ENCODE data around the gene GNG11.

The GNG11 gene

DNA sequence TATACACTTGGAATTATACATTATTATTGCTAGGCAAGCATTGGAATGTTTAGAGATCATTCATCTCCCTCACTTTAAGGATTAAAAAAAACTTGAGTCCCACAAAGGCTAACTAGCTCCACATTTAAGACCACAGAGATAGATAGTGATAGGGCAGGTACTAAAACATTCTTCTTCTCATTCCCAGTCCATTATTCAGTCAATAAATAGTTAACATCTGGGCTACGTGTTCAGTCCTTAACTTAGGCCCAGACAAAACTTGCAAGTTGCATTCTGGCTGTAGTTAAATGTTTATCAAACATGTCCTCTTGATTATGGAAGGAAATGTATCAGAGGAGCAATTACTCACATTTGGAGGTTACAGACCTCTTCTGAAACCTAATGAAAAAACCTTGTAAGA lies 2.4 kb downstream of the GNG11 start:
- Histone ChIP-seq H3K27ac (ENCODE audit: low read depth, low read length) (no peak overlapping the region), H3K9me3 (ENCODE audit: control insufficient read depth in 1 of 2, low read length in 2 of 2) (no peaks in the 10 kb centered on the region), H3K9ac (ENCODE audit: low read depth in 1 of 2, low read length in 2 of 2) (peak overlapping the region in 1 of 2 donors; percentile 7), H3K4me1 (ENCODE audit: control insufficient read depth in 1 of 2, insufficient read depth in 2 of 2, low read length in 2 of 2) (peaks cover 0 to 3% of the 10 kb centered on the region in 2 donors), H3K27me3 (ENCODE audit: control insufficient read depth in 1 of 2, insufficient read depth in 2 of 2, low read length in 2 of 2) (peaks cover 10 to 17% of the 10 kb centered on the region in 2 donors), H3K4me3 (ENCODE audit: low read depth in 1 of 2, low read length in 2 of 2) (peak overlapping the region; percentile 38 to 64), H3K36me3 (ENCODE audit: control insufficient read depth in 1 of 2, insufficient read depth in 2 of 2, low read length in 2 of 2) (no peaks in the 10 kb centered on the region)

DNA sequence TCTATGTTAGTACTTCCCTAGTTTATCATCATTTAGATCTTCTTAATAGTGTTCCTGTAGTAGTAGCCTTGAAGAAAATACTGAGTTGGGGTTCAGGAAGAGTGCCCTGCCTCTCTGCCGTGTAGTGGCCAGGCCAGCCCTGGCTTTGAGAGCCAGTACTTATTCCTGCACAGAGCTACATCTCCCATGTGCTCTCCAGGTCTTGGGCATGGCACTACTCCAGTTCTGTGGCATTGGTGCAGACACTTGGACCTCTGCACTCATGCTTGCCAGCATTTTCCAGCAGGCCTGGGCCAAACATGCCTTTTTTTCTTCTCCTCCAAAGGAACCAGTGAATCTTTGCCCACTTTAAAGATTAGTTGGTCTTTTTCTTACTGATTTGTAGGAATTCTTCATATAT lies 5.3 kb downstream of the GNG11 start:
- Histone ChIP-seq H3K4me3 (ENCODE audit: low read depth in 1 of 2, low read length in 2 of 2) (no peak overlapping the region), H3K9me3 (ENCODE audit: control insufficient read depth in 1 of 2, low read length in 2 of 2) (no peaks in the 10 kb centered on the region), H3K9ac (ENCODE audit: low read depth in 1 of 2, low read length in 2 of 2) (no peak overlapping the region), H3K27me3 (ENCODE audit: control insufficient read depth in 1 of 2, insufficient read depth in 2 of 2, low read length in 2 of 2) (peaks cover under 1 to 6% of the 10 kb centered on the region in 2 donors), H3K4me1 (ENCODE audit: control insufficient read depth in 1 of 2, insufficient read depth in 2 of 2, low read length in 2 of 2) (peaks cover 0 to 3% of the 10 kb centered on the region in 2 donors), H3K36me3 (ENCODE audit: control insufficient read depth in 1 of 2, insufficient read depth in 2 of 2, low read length in 2 of 2) (no peaks in the 10 kb centered on the region), H3K27ac (ENCODE audit: low read depth, low read length) (no peak overlapping the region)

DNA sequence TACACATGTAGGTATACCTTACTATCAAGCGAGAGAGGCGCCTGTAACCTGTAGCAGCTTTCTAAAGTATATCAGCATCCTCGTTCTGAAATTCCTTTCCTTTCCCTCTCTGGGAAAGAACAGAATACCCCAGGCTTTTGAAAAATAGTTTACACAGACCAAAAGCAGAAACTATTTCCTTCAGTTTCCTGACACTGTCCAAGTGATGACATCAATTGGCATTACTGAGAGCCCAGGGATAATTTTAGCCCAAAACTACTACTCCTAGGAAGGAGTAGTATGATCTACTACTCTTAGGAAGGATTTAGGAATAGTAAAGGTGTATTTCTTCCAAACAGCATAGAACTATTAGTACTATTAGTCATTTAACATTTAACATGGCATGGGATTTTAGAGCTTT lies 6.0 kb downstream of the GNG11 start:
- Histone ChIP-seq H3K4me1 (ENCODE audit: control insufficient read depth in 1 of 2, insufficient read depth in 2 of 2, low read length in 2 of 2) (no peaks in the 10 kb centered on the region), H3K4me3 (ENCODE audit: low read depth in 1 of 2, low read length in 2 of 2) (no peak overlapping the region), H3K27ac (ENCODE audit: low read depth, low read length) (no peak overlapping the region), H3K27me3 (ENCODE audit: control insufficient read depth in 1 of 2, insufficient read depth in 2 of 2, low read length in 2 of 2) (no peaks in the 10 kb centered on the region), H3K9ac (ENCODE audit: low read depth in 1 of 2, low read length in 2 of 2) (no peak overlapping the region), H3K36me3 (ENCODE audit: control insufficient read depth in 1 of 2, insufficient read depth in 2 of 2, low read length in 2 of 2) (no peaks in the 10 kb centered on the region), H3K9me3 (ENCODE audit: control insufficient read depth in 1 of 2, low read length in 2 of 2) (no peaks in the 10 kb centered on the region)

DNA sequence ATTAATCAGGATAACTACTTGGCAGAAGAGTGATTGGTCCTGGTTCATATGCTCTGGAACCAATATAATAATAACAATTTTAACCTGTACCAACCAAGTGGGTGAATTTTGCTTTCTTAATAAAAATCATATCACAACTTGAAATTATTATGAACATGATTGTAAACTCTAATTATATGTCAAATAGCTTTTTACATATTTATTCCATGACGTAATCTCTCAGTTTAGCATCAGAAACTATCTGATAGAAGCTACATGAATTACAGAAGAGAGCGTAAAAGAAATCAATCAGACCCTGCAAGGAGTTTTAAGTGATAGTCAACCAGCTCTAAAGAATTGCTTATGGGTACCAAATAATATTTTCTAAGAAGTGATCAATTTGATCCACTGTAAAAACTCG lies 10.1 kb downstream of the GNG11 start:
- Histone ChIP-seq H3K4me3 (ENCODE audit: low read depth in 1 of 2, low read length in 2 of 2) (no peak overlapping the region), H3K36me3 (ENCODE audit: control insufficient read depth in 1 of 2, insufficient read depth in 2 of 2, low read length in 2 of 2) (no peaks in the 10 kb centered on the region), H3K9me3 (ENCODE audit: control insufficient read depth in 1 of 2, low read length in 2 of 2) (no peaks in the 10 kb centered on the region), H3K4me1 (ENCODE audit: control insufficient read depth in 1 of 2, insufficient read depth in 2 of 2, low read length in 2 of 2) (no peaks in the 10 kb centered on the region), H3K9ac (ENCODE audit: low read depth in 1 of 2, low read length in 2 of 2) (no peak overlapping the region), H3K27ac (ENCODE audit: low read depth, low read length) (no peak overlapping the region), H3K27me3 (ENCODE audit: control insufficient read depth in 1 of 2, insufficient read depth in 2 of 2, low read length in 2 of 2) (no peaks in the 10 kb centered on the region)

DNA sequence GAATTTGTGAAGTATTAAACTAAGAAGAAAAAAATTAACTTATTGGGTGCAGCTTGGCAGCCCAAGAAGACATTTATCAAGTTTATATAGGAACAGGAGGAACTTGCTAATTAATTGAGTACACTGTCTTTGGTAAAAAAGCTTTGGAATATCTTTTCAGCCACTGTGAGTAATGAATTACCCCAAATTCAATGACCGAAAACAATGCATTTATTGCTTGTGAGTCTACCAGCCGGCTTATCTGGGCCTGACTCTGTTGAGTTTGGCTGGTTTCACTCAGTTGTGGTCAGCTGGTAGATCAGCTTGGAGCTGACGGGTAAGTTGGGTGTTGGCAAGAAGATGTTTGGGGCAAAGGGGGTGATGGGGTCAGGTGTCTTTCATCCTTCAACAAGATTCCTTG lies 11.6 kb downstream of the GNG11 start:
- Histone ChIP-seq H3K4me3 (ENCODE audit: low read depth in 1 of 2, low read length in 2 of 2) (no peak overlapping the region), H3K4me1 (ENCODE audit: control insufficient read depth in 1 of 2, insufficient read depth in 2 of 2, low read length in 2 of 2) (no peaks in the 10 kb centered on the region), H3K9me3 (ENCODE audit: control insufficient read depth in 1 of 2, low read length in 2 of 2) (no peaks in the 10 kb centered on the region), H3K36me3 (ENCODE audit: control insufficient read depth in 1 of 2, insufficient read depth in 2 of 2, low read length in 2 of 2) (no peaks in the 10 kb centered on the region), H3K27ac (ENCODE audit: low read depth, low read length) (no peak overlapping the region), H3K27me3 (ENCODE audit: control insufficient read depth in 1 of 2, insufficient read depth in 2 of 2, low read length in 2 of 2) (no peaks in the 10 kb centered on the region), H3K9ac (ENCODE audit: low read depth in 1 of 2, low read length in 2 of 2) (no peak overlapping the region)

DNA sequence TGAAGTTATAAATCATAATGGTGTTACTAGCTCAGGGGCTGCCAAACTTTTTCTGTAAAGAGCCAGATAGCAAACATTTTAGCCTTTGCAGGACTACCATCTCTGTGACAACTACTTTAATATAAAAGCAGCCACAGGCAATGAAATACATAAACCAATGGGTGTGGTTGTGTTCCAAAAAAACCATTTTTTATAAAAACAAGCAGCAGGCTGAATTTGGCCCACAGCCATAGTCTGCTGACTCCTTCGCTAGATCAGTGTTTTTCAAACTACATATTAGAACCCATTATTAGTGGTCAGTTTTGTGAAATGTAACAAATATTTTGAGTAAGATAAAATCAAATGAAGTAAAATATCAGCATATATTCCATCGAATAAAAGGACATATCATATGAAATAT lies 13.6 kb downstream of the GNG11 start:
- Histone ChIP-seq H3K27ac (ENCODE audit: low read depth, low read length) (no peak overlapping the region), H3K36me3 (ENCODE audit: control insufficient read depth in 1 of 2, insufficient read depth in 2 of 2, low read length in 2 of 2) (no peaks in the 10 kb centered on the region), H3K27me3 (ENCODE audit: control insufficient read depth in 1 of 2, insufficient read depth in 2 of 2, low read length in 2 of 2) (no peaks in the 10 kb centered on the region), H3K9me3 (ENCODE audit: control insufficient read depth in 1 of 2, low read length in 2 of 2) (no peaks in the 10 kb centered on the region), H3K9ac (ENCODE audit: low read depth in 1 of 2, low read length in 2 of 2) (no peak overlapping the region), H3K4me1 (ENCODE audit: control insufficient read depth in 1 of 2, insufficient read depth in 2 of 2, low read length in 2 of 2) (no peaks in the 10 kb centered on the region), H3K4me3 (ENCODE audit: low read depth in 1 of 2, low read length in 2 of 2) (no peak overlapping the region)

DNA sequence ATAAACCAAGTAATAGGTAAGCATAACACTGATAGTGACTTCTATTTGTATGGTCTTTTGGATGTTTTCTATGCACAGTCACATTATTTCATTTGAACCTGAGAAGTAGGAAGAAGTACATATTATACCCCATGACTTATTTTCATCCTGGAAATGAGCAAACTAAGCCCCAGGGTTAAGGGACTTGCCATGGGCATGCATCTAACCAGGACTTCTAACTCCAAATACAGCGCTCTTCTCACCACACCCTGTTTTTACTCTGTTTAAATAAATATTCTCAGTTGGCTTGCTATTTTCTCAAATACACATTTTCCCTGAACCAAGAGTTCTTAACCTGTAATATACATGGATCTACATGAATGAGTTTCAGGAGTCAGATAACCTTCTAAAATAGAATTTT lies 16.3 kb downstream of the GNG11 start:
- H3K27me3 ChIP-seq (ENCODE audit: control insufficient read depth in 1 of 2, insufficient read depth in 2 of 2, low read length in 2 of 2) = no peaks in the 10 kb centered on the region
- H3K27ac ChIP-seq (ENCODE audit: low read depth, low read length) = no peak overlapping the region
- no peak overlapping the region for H3K4me3 ChIP-seq (ENCODE audit: low read depth in 1 of 2, low read length in 2 of 2)
- H3K4me1 ChIP-seq (ENCODE audit: control insufficient read depth in 1 of 2, insufficient read depth in 2 of 2, low read length in 2 of 2) = no peaks in the 10 kb centered on the region
- H3K9me3 ChIP-seq (ENCODE audit: control insufficient read depth in 1 of 2, low read length in 2 of 2) = no peaks in the 10 kb centered on the region
- H3K36me3 ChIP-seq (ENCODE audit: control insufficient read depth in 1 of 2, insufficient read depth in 2 of 2, low read length in 2 of 2) = no peaks in the 10 kb centered on the region
- no peak overlapping the region for H3K9ac ChIP-seq (ENCODE audit: low read depth in 1 of 2, low read length in 2 of 2)

DNA sequence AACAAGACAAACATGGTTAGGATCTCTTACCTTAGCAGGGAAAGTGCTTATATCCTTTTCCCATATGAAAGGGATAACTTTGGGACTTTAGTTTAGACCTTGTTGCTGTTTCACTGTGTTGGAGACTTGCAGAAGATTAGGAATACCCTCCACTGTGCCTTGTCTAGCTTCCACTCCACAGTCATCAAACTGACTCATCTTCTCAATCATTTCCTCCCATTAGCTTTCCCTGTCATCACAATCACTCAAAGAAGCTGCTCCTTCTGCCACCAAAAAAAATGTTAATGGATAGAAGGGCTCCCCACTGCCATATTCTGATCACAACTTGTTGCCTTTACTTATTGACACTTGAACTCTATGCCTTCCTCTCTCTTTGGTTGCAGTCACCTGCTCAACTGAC lies 16.8 kb downstream of the GNG11 start:
- no peak overlapping the region for H3K9ac ChIP-seq (ENCODE audit: low read depth in 1 of 2, low read length in 2 of 2)
- H3K4me1 ChIP-seq (ENCODE audit: control insufficient read depth in 1 of 2, insufficient read depth in 2 of 2, low read length in 2 of 2) = no peaks in the 10 kb centered on the region
- no peak overlapping the region for H3K27ac ChIP-seq (ENCODE audit: low read depth, low read length)
- H3K4me3 ChIP-seq (ENCODE audit: low read depth in 1 of 2, low read length in 2 of 2) = no peak overlapping the region
- H3K27me3 ChIP-seq (ENCODE audit: control insufficient read depth in 1 of 2, insufficient read depth in 2 of 2, low read length in 2 of 2) = no peaks in the 10 kb centered on the region
- no peaks in the 10 kb centered on the region for H3K36me3 ChIP-seq (ENCODE audit: control insufficient read depth in 1 of 2, insufficient read depth in 2 of 2, low read length in 2 of 2)
- H3K9me3 ChIP-seq (ENCODE audit: control insufficient read depth in 1 of 2, low read length in 2 of 2) = no peaks in the 10 kb centered on the region

DNA sequence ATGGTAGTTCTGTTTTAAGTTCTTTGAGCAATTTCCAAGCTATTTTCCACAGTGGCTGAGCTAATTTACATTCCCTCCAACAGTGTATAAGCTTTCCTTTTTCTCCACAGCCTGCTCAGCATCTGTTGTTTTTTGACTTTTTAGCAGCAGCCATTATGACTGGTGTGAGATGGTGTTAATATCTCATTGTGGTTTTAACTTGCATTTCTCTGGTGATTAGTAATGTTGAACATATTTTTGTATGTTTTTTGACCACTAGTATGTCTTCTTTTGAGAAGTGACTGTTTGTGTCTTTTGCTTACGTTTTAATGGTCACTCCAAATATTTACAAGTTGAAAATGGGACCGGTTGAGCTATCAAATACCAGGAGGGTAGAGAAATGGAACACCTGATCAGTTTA lies 20.4 kb downstream of the GNG11 start:
- Histone ChIP-seq H3K4me3 (ENCODE audit: low read depth in 1 of 2, low read length in 2 of 2) (no peak overlapping the region), H3K9me3 (ENCODE audit: control insufficient read depth in 1 of 2, low read length in 2 of 2) (no peaks in the 10 kb centered on the region), H3K27me3 (ENCODE audit: control insufficient read depth in 1 of 2, insufficient read depth in 2 of 2, low read length in 2 of 2) (no peaks in the 10 kb centered on the region), H3K4me1 (ENCODE audit: control insufficient read depth in 1 of 2, insufficient read depth in 2 of 2, low read length in 2 of 2) (no peaks in the 10 kb centered on the region), H3K27ac (ENCODE audit: low read depth, low read length) (no peak overlapping the region), H3K9ac (ENCODE audit: low read depth in 1 of 2, low read length in 2 of 2) (no peak overlapping the region), H3K36me3 (ENCODE audit: control insufficient read depth in 1 of 2, insufficient read depth in 2 of 2, low read length in 2 of 2) (no peaks in the 10 kb centered on the region)

DNA sequence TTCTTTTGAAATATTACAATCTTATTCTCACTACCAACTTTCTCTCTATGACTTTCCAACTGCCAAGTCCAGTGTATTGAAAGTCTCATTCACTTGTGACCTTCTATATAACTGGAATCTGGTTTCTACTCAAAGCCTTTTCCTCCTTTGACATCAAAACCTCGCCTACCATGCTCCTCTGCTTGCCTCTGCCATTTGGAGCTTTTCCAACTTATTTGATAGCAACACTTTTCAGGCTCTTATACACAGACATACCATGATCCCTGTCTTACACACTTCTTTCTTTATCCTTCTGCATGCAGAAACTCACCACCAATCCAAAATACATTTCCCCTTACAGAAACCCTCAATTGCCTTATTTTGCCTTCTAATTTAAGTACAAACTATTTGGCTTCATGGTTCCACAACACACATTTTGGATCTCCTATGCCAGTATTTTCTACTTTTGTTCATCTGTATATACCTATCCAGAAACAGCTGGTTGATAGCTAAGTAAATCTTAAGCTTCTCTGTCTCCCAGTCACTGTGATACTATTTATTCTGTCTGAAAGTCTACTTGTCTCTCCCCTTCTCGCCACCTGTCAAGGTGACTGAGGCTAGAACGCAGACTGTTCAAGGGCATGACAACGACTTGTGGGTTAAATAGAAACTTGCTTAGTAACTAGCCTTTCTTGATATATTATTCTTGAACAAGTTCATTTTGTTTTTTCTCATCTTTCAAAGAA lies 22.4 kb downstream of the GNG11 start:
- Histone ChIP-seq H3K9me3 (ENCODE audit: control insufficient read depth in 1 of 2, low read length in 2 of 2) (no peaks in the 10 kb centered on the region), H3K36me3 (ENCODE audit: control insufficient read depth in 1 of 2, insufficient read depth in 2 of 2, low read length in 2 of 2) (no peaks in the 10 kb centered on the region), H3K9ac (ENCODE audit: low read depth in 1 of 2, low read length in 2 of 2) (no peak overlapping the region), H3K27ac (ENCODE audit: low read depth, low read length) (no peak overlapping the region), H3K4me3 (ENCODE audit: low read depth in 1 of 2, low read length in 2 of 2) (no peak overlapping the region), H3K4me1 (ENCODE audit: control insufficient read depth in 1 of 2, insufficient read depth in 2 of 2, low read length in 2 of 2) (no peaks in the 10 kb centered on the region), H3K27me3 (ENCODE audit: control insufficient read depth in 1 of 2, insufficient read depth in 2 of 2, low read length in 2 of 2) (no peaks in the 10 kb centered on the region)

DNA sequence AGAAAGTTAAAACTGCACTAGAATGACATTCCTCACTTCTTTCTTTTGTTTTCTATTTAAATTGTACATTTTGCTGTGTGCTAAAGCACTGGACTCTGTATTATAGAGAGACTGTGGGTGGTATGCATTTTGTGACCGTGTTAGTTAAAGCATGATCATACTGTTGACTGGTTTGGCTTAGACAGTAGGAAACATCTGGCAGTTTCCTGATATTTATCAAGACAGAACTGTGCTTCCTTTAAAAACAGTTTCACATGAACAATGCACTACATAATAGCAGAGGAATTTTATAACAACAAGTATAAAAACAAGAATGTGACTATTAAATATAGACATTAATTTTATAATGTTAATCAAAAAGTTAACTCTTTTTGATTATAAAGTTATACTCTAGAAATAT lies 23.1 kb downstream of the GNG11 start:
- no peaks in the 10 kb centered on the region for H3K4me1 ChIP-seq (ENCODE audit: control insufficient read depth in 1 of 2, insufficient read depth in 2 of 2, low read length in 2 of 2)
- no peak overlapping the region for H3K4me3 ChIP-seq (ENCODE audit: low read depth in 1 of 2, low read length in 2 of 2)
- H3K9me3 ChIP-seq (ENCODE audit: control insufficient read depth in 1 of 2, low read length in 2 of 2) = no peaks in the 10 kb centered on the region
- no peak overlapping the region for H3K9ac ChIP-seq (ENCODE audit: low read depth in 1 of 2, low read length in 2 of 2)
- H3K36me3 ChIP-seq (ENCODE audit: control insufficient read depth in 1 of 2, insufficient read depth in 2 of 2, low read length in 2 of 2) = no peaks in the 10 kb centered on the region
- no peak overlapping the region for H3K27ac ChIP-seq (ENCODE audit: low read depth, low read length)
- H3K27me3 ChIP-seq (ENCODE audit: control insufficient read depth in 1 of 2, insufficient read depth in 2 of 2, low read length in 2 of 2) = no peaks in the 10 kb centered on the region

Measured in duodenal mucosa (tissue), 2 donors.